ENCODE measurements around the gene MACROH2A1.
A peak's percentile ranks its signal among the peaks of the same experiment; 100 is the strongest.

The MACROH2A1 gene

GRCh38 chr5:135417083-135417482 lies 18.1 kb upstream of the MACROH2A1 start:
- TF ChIP-seq, protein P1, sequence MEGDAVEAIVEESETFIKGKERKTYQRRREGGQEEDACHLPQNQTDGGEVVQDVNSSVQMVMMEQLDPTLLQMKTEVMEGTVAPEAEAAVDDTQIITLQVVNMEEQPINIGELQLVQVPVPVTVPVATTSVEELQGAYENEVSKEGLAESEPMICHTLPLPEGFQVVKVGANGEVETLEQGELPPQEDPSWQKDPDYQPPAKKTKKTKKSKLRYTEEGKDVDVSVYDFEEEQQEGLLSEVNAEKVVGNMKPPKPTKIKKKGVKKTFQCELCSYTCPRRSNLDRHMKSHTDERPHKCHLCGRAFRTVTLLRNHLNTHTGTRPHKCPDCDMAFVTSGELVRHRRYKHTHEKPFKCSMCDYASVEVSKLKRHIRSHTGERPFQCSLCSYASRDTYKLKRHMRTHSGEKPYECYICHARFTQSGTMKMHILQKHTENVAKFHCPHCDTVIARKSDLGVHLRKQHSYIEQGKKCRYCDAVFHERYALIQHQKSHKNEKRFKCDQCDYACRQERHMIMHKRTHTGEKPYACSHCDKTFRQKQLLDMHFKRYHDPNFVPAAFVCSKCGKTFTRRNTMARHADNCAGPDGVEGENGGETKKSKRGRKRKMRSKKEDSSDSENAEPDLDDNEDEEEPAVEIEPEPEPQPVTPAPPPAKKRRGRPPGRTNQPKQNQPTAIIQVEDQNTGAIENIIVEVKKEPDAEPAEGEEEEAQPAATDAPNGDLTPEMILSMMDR (IDR thresholded peaks at IDR 0.05; ENCODE audit: insufficient read depth, low read depth, low read length, missing control alignments), result no peak
- no peak for DNase-seq (ENCODE audit: low read depth)
- H3K4me3 ChIP-seq (ENCODE audit: low read depth, low read length), result no peak overlapping the region

DNA sequence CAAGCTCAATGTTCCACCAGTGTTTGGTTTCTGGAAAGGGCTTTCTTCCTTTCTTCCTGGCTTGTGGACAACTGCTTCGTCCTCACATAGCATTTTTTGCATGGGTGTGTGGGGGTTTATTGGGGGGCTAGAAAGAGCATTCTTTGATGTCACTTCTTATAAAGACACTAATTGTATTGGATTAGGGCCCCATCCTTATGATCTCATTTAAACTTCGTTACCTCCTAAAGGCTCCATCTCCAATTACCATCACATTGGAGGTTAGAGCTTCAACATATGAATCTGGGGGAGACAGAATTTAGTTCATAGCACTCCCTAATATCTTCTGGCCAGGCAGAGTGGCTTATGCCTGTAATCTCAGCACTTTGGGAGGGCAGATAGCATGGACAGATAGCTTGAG lies 6.1 kb upstream of the MACROH2A1 start:
- H3K4me3 ChIP-seq (ENCODE audit: low read depth, low read length), result no peak overlapping the region
- TF ChIP-seq, protein P1 (IDR thresholded peaks at IDR 0.05; ENCODE audit: insufficient read depth, low read depth, low read length, missing control alignments), result no peak
- no peak for DNase-seq (ENCODE audit: low read depth)

GRCh38 chr5:135402031-135402430 lies 3.0 kb upstream of the MACROH2A1 start:
- H3K4me3 ChIP-seq (ENCODE audit: low read depth, low read length), result no peak overlapping the region
- TF ChIP-seq, protein P1 (IDR thresholded peaks at IDR 0.05; ENCODE audit: insufficient read depth, low read depth, low read length, missing control alignments), result no peak
- DNase-seq (ENCODE audit: low read depth), result no peak

DNA sequence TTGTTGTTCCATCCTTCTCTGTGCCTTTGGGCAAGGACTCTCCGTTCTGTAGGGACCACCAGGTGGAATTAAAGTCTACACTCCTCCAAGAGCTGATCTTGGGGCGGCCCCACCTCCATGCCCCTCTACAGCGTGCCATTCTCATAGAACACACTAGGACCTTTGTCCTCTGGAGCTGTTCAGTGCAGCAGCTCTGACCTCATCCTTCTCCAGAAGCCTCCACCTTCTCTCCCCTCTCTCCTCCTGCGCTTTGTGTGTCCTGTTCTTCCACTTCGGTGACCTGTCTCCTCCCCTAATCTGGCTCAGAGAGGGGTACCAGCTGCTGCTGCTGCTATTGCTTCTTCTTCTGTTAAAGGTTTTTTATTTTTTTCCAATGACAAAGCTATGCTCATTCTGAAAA lies 1.8 kb upstream of the MACROH2A1 start:
- TF ChIP-seq, protein P1 (IDR thresholded peaks at IDR 0.05; ENCODE audit: insufficient read depth, low read depth, low read length, missing control alignments), result no peak
- H3K4me3 ChIP-seq (ENCODE audit: low read depth, low read length), result no peak overlapping the region
- DNase-seq (ENCODE audit: low read depth), result no peak

DNA sequence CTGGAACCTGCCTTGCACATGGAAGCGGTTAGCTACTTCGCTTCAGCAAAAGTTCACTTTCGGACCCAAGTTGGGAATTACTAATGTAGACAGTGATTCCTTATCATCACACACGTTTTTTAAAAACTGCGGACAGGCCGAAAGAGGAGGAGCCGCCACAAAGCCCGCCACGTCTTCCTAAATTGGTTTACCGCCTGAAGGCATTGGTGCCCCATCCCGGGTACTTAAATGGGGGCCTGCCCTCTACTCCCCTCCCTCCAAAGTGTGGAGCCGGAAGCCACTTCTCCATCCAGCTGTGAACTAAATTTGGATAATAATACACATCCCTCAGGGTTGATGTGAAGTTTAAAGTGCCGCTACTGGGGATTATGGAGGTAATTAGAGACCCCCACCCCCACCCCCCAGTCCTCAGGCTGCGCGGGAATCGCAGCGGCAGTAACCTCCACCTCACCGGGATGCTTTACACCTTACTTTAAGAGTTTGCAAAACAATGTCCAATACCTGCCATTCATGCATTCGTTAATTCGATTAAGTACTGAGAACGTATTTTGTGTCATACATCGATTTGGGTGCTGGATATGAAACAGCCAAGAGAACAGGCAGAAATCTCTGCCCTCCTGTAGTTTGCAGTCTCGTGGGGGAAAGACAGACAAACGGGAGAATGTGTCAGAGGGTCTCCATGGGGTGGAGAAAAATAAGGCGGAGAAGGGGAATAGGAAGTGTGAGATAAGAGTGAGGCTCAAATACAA lies 937 bp upstream of the MACROH2A1 start:
- peak overlapping the region; percentile 79 for H3K4me3 ChIP-seq (ENCODE audit: low read depth, low read length)
- no peak for DNase-seq (ENCODE audit: low read depth)
- TF ChIP-seq, protein P1 (IDR thresholded peaks at IDR 0.05; ENCODE audit: insufficient read depth, low read depth, low read length, missing control alignments), result no peak

DNA sequence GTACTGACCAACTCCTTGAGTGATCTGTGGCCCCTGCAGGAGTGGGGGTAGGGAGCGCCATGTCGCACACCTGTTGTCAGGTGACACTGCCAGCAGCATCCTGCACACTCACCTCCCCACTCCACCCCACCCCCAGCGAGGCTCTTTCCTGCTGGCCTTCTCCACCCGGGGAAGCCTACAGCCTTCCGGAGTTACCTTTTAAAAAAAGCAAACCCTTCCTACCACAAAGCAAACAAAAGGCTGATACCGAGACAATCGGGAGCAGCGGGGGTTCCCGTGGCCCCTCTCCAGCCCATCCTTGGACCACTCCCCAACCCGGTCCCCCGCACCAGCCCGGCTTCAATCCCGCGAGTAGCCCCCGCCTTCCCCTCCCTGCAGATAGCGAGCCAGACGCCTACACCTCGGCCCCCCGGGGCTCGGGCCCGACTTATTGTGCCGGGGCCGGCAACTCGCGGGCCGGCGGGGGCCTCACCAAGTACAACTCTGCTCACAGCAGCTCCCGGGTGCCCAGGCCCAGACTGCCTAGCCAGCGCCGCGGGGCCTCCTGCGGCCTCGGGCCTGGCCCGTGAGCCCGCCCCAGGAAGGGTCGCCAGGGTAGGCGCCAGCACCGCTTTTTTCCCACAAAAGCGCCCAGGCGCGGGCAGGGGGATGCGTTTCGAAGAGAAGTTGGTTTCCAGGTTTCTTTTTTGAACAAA lies 724 bp downstream of the MACROH2A1 start:
- DNase-seq (ENCODE audit: low read depth), result peak; percentile 66
- TF ChIP-seq, protein P1 (IDR thresholded peaks at IDR 0.05; ENCODE audit: insufficient read depth, low read depth, low read length, missing control alignments), result no peak
- peak overlapping the region; percentile 79 for H3K4me3 ChIP-seq (ENCODE audit: low read depth, low read length)

Measured in GM12865 (cell line).